Panc1 (cell line): ENCODE results near the gene CNGA3.

Experiments
- POLR2AphosphoS5 ChIP-seq: IDR thresholded peaks from 2 replicates; pipeline ENCODE4 v1.6.1; 2012; ENCODE audit warnings: mild to moderate bottlenecking, low read depth, low read length, moderate library complexity
- TCF7L2 ChIP-seq: IDR thresholded peaks from 2 replicates; pipeline ENCODE4 v1.6.1; 2011; ENCODE audit warnings: mild to moderate bottlenecking, low read depth, low read length, inconsistent platforms
- TF ChIP-seq, protein P1 (sequence below): fragments of 450-650 bp; IDR thresholded peaks from 2 replicates; pipeline ENCODE4 v1.5.1; 2017; ENCODE audit warnings: mild to moderate bottlenecking

- TF ChIP-seq, protein P1, sequence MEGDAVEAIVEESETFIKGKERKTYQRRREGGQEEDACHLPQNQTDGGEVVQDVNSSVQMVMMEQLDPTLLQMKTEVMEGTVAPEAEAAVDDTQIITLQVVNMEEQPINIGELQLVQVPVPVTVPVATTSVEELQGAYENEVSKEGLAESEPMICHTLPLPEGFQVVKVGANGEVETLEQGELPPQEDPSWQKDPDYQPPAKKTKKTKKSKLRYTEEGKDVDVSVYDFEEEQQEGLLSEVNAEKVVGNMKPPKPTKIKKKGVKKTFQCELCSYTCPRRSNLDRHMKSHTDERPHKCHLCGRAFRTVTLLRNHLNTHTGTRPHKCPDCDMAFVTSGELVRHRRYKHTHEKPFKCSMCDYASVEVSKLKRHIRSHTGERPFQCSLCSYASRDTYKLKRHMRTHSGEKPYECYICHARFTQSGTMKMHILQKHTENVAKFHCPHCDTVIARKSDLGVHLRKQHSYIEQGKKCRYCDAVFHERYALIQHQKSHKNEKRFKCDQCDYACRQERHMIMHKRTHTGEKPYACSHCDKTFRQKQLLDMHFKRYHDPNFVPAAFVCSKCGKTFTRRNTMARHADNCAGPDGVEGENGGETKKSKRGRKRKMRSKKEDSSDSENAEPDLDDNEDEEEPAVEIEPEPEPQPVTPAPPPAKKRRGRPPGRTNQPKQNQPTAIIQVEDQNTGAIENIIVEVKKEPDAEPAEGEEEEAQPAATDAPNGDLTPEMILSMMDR = no peak
- TF ChIP-seq POLR2AphosphoS5 (no peak), TCF7L2 (no peak)
Observed at GRCh38 chr2:98376996-98377395, 30.7 kb downstream of the CNGA3 start.
